GM12801 (cell line): ENCODE measurements around the gene HADHB.

Experiments used
- TF ChIP-seq, protein P1 (sequence below): IDR thresholded peaks from one replicate; pipeline ENCODE4 v1.5.1; 2011; ENCODE audit warnings: control low read depth; ENCODE audit not compliant: insufficient read length; ENCODE audit errors: extremely low read depth

The HADHB gene

DNA sequence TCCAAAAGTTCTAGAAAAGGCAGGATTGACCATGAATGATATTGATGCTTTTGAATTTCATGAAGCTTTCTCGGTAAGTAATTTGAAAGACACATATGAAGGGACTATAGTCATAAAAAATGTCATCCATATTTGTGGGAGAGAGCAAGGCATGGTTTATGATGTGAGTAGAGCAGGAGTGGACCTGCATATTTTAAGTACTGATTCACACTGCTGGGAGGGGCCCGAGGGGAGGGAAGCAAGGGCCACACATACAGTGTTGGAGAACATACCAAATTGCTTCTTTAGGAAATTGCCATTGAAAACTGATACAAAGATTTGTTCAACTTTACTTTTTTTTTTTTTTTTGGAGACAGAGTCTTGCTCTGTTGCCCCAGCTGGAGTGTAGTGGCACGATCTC, 39.4 kb downstream of the HADHB start:
- TF ChIP-seq, protein P1, sequence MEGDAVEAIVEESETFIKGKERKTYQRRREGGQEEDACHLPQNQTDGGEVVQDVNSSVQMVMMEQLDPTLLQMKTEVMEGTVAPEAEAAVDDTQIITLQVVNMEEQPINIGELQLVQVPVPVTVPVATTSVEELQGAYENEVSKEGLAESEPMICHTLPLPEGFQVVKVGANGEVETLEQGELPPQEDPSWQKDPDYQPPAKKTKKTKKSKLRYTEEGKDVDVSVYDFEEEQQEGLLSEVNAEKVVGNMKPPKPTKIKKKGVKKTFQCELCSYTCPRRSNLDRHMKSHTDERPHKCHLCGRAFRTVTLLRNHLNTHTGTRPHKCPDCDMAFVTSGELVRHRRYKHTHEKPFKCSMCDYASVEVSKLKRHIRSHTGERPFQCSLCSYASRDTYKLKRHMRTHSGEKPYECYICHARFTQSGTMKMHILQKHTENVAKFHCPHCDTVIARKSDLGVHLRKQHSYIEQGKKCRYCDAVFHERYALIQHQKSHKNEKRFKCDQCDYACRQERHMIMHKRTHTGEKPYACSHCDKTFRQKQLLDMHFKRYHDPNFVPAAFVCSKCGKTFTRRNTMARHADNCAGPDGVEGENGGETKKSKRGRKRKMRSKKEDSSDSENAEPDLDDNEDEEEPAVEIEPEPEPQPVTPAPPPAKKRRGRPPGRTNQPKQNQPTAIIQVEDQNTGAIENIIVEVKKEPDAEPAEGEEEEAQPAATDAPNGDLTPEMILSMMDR: no peak

DNA sequence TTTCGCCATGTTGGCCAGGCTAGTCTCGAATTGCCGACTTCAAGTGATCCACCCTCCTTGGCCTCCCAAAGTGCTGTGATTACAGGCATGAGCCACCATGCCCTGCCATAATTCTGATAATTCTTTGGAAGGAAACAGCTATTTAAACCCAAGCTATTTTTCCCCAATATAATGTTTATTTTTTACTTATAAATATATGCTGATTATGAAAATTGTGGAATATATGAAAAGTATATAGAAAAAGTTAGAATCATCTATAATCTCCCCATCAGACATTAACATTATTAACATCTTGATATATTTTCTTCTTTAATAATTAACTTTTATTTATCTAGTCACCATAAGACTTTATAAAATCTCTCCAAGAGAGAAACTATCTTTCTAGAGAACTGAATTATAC, 41.2 kb downstream of the HADHB start:
- TF ChIP-seq, protein P1: no peak

DNA sequence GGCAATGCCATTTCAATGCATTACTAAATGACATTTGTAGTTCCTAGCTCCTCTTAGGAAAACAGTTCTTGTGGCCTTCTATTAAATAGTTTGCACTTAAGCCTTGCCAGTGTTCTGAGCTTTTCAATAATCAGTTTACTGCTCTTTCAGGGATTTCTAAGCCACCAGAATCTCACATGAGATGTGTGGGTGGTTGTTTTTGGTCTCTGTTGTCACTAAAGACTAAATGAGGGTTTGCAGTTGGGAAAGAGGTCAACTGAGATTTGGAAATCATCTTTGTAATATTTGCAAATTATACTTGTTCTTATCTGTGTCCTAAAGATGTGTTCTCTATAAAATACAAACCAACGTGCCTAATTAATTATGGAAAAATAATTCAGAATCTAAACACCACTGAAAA, 45.3 kb downstream of the HADHB start:
- TF ChIP-seq, protein P1: no peak

DNA sequence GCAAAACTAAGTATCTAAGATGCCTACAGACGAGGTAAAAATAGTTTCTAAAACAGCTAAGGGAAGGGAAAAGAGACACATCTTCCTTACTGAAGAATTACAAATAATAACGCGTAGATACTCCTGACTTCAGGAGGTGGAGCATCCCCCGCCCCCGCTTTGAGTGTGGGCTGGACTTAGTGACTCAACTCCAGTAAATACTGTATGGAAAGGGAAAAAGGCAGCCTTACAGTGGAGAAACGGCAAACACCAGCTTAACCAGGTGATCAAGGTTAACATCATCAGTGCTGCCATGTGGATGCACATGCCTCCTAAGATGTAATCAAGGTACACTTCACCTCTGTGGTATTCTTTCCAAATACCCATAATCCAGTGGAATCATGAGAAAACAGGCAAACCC, 47.9 kb downstream of the HADHB start:
- TF ChIP-seq, protein P1: no peak

DNA sequence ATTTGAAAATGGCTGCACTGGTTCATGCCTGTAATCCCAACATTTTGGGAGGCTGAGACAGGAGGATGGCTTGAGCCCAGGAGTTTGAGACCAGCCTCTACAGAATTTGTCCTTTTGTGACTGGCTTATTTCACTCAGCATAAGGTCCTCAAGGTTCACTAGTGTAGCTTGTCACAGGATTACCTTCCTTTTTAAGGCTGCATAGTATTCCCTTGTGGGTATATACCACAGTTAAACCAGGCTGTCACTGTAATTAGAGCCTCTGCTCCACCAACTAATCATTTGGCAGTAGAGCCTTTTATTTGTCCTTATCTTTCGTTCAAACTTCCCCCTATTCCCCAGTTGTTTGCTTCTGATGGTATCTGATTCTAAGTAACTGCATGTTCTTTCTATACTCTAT, 50.8 kb downstream of the HADHB start:
- TF ChIP-seq, protein P1: no peak

DNA sequence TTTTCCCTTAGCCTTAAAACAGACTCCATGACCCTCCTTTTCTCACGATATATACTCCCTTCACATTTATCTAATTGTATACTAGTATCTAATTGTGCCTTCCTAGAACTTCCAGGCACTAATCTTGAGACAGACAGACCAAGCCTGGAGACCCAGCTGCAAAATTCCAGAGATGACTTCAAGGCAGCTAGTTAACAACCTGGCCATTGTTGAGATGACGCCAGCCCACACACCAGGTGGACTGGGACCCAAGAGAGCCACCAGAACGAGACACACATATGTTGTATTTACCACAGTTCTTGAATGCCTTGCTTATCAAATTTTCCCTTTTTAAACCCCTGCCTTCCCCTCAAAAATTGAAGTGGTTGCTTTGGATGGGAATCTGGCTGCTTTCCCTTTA, 52.3 kb downstream of the HADHB start:
- TF ChIP-seq, protein P1: no peak

DNA sequence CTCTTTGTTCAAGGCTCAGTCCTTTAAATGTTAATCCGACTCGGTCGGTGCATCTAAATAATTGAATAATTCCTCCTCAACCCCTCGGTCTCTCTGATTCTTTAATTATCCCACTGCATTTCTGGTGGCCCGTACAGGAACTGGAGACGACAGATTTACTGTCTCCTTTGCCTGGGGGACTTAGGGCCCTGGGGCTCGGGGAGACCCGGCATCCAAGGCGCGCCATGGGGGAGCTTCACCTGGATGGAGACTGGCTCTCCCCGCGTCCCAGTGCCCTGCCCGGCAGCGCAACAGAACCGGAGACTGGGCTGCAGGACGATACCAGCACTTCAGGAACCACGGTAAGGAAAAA, 53.5 kb downstream of the HADHB start:
- TF ChIP-seq, protein P1: no peak
